GM19324 (cell line): ENCODE measurements around the gene CDHR3.
A peak's percentile ranks its signal among the peaks of the same experiment; 100 is the strongest.

Experiments used
- ATAC-seq: cut with Tn5 transposase; IDR thresholded peaks from one replicate; pipeline ENCODE4 v1.9.1; 2021; ENCODE audit warnings: mild to moderate bottlenecking, moderate library complexity; ENCODE audit not compliant: unreplicated experiment, low FRiP score

CDHR3 gene

DNA sequence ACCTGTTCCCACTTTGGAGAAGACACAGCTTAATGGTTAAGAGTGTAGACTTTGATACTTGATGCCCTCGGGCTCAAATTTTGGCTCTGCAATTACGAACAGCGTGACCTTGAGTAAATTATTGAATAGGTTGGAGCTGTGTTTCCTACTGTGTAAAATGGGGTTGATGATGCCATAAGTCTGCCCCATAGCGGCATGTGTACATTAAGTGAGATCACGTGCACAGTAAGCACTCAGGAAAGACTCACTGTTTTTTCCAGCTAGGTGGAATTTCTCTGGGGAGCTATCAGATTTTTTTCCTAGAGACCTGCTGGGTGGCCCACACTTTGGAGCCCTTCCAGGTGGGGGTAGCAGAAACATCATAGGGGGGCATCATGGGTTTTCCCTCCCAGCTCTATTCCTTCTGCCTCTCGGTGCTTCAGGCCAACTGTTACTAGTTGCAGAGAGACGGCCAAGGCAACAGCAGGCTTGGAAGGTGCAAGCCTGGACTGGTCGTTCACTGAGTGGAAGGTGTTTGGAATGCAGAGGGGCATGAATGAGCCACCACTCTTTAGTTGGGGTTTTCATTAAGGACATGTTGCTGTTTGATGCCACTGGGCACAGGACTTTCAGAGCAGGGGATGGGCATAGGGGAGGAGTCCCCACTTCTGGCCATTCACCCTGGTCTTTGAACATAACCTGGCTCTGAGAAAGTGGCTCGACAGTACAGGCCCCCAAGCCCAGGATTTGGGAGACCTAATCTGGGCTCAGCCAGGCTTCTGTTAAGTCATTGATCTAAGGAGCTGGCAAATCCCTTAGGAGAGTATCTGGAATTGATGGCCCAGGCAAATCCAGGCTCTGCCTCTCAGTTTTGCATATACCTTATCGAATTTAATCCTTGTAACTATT lies 85.0 kb downstream of the CDHR3 start:
- ATAC-seq = no peak

- ATAC-seq = no peak
Observed at GRCh38 chr7:106048706-106049020, 85.6 kb downstream of the CDHR3 start.

GRCh38 chr7:106049139-106049752 lies 86.2 kb downstream of the CDHR3 start:
- ATAC-seq = no peak

GRCh38 chr7:106050002-106050745 lies 87.1 kb downstream of the CDHR3 start:
- no peak for ATAC-seq

- no peak for ATAC-seq
Observed at GRCh38 chr7:106050746-106051117, 87.7 kb downstream of the CDHR3 start.

DNA sequence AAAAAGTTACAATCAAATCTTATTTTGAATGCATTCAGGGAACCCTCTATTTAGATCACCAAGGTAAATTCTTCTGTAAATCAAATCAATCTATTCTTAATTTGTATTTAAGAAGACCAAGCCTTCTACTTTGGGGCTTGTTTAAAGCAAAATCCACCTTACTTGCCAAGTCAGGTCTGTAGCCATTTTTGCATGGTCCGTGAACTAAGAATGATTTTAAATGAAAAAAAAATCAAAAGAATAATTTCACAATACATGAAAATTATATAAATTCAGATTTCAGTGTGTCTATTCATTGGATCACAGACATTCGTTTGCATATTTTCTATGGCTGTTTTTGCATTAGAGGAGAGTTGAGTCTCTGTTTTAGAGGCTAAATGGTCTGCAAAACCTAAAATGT lies 89.6 kb downstream of the CDHR3 start:
- ATAC-seq = no peak

- no peak for ATAC-seq
Observed at GRCh38 chr7:106053109-106053508, 90.0 kb downstream of the CDHR3 start.

GRCh38 chr7:106054156-106054910 lies 91.3 kb downstream of the CDHR3 start:
- ATAC-seq = no peak

GRCh38 chr7:106054971-106055532 lies 92.0 kb downstream of the CDHR3 start:
- ATAC-seq = no peak

- peak; percentile 45 for ATAC-seq
Observed at GRCh38 chr7:106056513-106057203, 93.6 kb downstream of the CDHR3 start.

GRCh38 chr7:106057204-106057961 lies 94.3 kb downstream of the CDHR3 start:
- peak; percentile 9 for ATAC-seq

DNA sequence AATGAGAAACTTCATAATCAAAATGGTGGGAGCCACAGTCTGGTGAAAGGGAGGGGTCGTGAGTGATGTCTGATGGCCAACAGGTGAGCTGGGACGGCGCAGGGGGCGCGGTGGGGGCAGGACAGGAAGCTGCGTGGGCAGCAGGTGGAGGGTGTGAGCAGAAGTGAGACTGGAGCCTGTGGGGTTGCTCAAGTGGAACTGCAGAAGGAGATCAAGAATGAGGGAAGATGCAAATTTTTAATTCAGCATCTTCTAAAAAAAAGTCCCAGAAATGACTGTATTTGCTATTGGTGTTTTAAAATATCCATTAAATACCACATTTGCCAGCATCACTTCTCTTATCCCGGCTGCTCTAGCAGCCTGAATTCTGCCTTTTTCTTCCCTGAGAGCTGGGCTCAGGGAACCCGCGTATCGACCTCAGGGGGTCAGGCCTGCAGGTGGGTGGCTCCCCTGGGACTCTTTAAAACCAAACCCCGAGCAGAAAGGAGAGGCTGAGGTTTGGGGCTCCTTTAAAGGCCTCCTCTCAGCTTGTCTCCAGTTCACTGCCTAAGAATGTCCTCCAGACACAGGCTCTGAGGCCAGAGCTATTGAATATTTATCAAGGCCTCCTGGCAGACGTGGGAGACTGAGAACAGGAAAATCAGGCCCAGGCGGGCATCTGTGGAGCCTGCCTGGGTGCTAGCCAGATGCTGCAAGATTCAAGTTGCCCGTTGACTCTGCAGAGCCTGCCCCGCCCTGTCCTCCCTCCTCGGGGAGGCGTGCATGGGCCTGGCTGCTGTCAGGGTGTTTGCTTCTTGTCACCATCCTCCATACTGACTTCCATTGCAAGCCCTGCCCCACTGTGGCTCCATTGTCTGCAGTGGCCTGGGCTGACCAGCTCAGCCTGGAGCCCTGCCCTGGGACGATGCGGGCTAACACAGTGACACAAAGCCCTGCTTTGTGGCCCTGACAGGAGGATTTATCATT lies 95.2 kb downstream of the CDHR3 start:
- peak; percentile 62 for ATAC-seq

GRCh38 chr7:106058928-106059324 lies 95.9 kb downstream of the CDHR3 start:
- no peak for ATAC-seq

GRCh38 chr7:106059556-106059955 lies 96.5 kb downstream of the CDHR3 start:
- ATAC-seq = no peak

DNA sequence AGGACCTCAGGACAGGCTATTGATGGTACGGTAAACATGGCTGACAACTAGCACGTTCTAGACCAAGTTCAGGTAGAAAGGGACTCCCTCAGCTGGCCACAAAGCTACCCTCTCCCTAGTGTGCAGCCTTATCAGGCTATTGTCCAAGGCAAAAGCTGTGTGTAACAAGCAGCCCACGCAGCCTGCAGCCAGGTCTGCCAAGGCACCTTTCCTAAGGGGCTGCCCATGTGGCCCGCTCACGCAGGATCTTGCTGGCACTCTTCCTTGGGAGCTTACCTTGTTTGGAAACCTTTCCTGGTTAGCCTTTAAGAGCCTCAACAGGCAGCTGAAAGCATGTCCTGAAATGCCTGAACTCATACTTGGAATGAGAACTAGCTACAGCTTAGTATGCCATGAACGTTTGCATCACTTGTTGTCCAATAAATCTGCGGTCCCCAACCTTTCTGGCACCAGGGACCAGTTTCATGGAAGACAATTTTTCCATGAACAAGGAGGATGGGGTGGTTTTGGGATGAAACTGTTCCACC lies 97.4 kb downstream of the CDHR3 start:
- ATAC-seq = no peak

DNA sequence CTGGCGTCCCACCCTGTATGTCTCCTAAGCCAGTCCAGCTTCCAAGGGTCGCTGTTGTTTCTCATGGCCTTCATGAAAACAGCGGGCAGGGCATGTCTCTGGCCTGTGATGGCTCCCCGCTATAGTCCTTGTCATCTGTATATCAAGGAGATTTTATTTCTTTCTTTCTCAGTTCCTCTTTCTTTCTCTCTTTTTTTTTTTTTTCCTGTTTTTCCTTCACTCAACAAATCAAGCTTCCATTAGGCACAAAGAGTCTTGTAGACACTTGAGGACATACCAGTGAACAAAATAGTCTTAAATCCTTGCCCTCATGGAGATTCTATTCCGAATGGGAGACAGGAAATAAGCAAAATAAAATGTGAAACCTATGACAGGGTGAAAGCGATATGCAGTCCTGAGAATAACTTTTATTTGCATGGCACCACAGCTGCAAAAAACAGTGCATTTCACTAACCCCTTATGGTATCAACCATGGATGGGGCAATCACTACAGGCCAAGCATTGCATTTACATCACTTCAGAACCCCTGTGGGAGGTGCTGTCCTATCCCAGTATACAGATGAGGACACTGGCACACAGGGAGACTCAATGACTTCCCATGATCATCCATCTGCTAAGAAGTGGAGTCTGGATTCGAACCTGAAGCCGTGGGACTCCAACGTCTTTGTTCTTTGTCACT lies 98.4 kb downstream of the CDHR3 start:
- ATAC-seq = peak; percentile 44

DNA sequence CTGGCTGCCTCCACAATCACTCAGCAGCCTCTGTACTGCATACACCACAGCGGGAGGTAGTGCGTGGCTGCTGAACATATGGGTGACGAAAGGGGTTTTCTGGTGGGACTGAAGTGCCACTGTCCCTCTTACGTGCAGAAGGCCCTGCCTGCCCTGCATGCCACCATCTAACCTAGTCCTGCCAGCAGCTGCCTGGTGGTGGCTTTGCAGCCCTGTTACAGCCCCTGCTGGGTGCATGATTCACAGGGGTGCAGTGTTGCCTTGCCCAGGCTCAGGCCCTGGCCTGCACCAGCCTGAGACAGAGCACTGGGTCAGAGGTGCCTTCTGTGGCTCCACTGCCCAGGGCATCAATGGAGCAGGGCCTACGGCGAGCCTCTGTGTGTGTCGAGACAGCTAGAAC lies 98.9 kb downstream of the CDHR3 start:
- no peak for ATAC-seq
